ENCODE results near the gene WBP11. TPM values are rescaled to one million over a fixed set of nuclear protein-coding genes. Genes with fewer than 3 reads are reported as not detected.
A peak's percentile ranks its signal among the peaks of the same experiment; 100 is the strongest.

The WBP11 gene
- total RNA-seq (2021; ENCODE audit: unreplicated experiment) = 47.3 TPM
- 25.4 TPM for polyA plus RNA-seq (2012; ENCODE audit: insufficient read length)
- Bru-seq, nascent RNA = percentile 90 among the genes with signal in this experiment
- percentile 88 among the genes with signal in this experiment for BruChase-seq, experiment 1, labeled RNA remaining after a 2-hour chase
- BruChase-seq, experiment 2, labeled RNA remaining after a 6-hour chase = percentile 95 among the genes with signal in this experiment
- long read RNA-seq, full-length matches to known transcripts = 28 of 45 reads
- long read RNA-seq, partial matches to known transcripts = 9 of 45 reads
- long read RNA-seq, other reads (novel, unspliced or antisense) = 8 of 45 reads

- no peak for TF ChIP-seq REST (IDR thresholded peaks at IDR 0.05; ENCODE audit: insufficient read depth in 1 of 2, low read depth in 2 of 2, low read length in 1 of 2)
- TF ChIP-seq CTCF (IDR thresholded peaks at IDR 0.05) = no peak
- no peak for TF ChIP-seq TCF7L2 (IDR thresholded peaks at IDR 0.05; ENCODE audit: low read depth, low read length)
- TF ChIP-seq POLR2AphosphoS5 (IDR thresholded peaks at IDR 0.05; ENCODE audit: low read depth, low read length) = peak; percentile 83
- TF ChIP-seq SIN3A (IDR thresholded peaks at IDR 0.05; ENCODE audit: borderline replicate concordance, insufficient read depth, low read depth, low read length) = 0 out of 2 replicates have a peak, but pooled peaks have one; percentile 24
- DNase-seq (ENCODE audit: low read depth, low spot score) (peak; percentile 94), ATAC-seq (peak; percentile 99)
- peak within 1 kb of the TSS; percentile 95 for H3K27ac ChIP-seq (ENCODE audit: low read length)
- CTCF ChIA-PET = interaction anchor here (0.6 kb wide), 1 partner anchor 193 kb away, joined by 3 read pairs; no protein-coding TSS in a partner anchor
- H3K4me1 ChIP-seq (ENCODE audit: control insufficient read depth, insufficient read depth, low read length) = no peaks in the 10 kb centered on the region; the same call in 1 of the 2 replicates
- POLR2A ChIA-PET = interaction anchor here (0.6 to 0.7 kb wide), 3 partner anchors 15 to 231 kb away, joined by 3 to 5 read pairs (median 3); no protein-coding TSS in a partner anchor
- H3K27me3 ChIP-seq (ENCODE audit: control insufficient read depth, insufficient read depth, low read length) = no peaks in the 10 kb centered on the region
- in situ Hi-C loops (cut with HindIII; ENCODE audit: low pct_unique_long_range_greater_than_20kb, low sequenced_read_pairs) = no loop called here
- TSS peak; percentile 81 for BruUV-seq (replicated peaks)
- peak within 1 kb of the TSS; percentile 94 to 98 for H3K4me3 ChIP-seq (ENCODE audit: low read depth in 2 of 2, low read length in 2 of 2)
- peaks cover 30% of the 10 kb centered on the region for H3K36me3 ChIP-seq (ENCODE audit: control insufficient read depth, insufficient read depth, low read length)
- intact Hi-C loops (cut with micrococcal nuclease; ENCODE audit: unreplicated experiment) = no loop called here
- no peaks in the 10 kb centered on the region for H3K9me3 ChIP-seq (ENCODE audit: control insufficient read depth, insufficient read depth, low read depth, low read length)
Observed at GRCh38 chr12:14803011-14803829, at the start of gene WBP11, which contains the start of gene C12orf60. Gene WBP11, minus strand, starts transcription at chr12:14803478. Its CDS starts 2,095 bp downstream, at chr12:14801383. Gene C12orf60, plus strand, starts transcription at chr12:14803670. Its CDS starts 19,266 bp downstream, at chr12:14822936.

- TF ChIP-seq POLR2AphosphoS5 (IDR thresholded peaks at IDR 0.05; ENCODE audit: low read depth, low read length) (no peak), TCF7L2 (IDR thresholded peaks at IDR 0.05; ENCODE audit: low read depth, low read length) (no peak), SIN3A (IDR thresholded peaks at IDR 0.05; ENCODE audit: borderline replicate concordance, insufficient read depth, low read depth, low read length) (no peak), CTCF (IDR thresholded peaks at IDR 0.05) (no peak), REST (IDR thresholded peaks at IDR 0.05; ENCODE audit: insufficient read depth in 1 of 2, low read depth in 2 of 2, low read length in 1 of 2) (no peak)
- H3K4me1 ChIP-seq (ENCODE audit: control insufficient read depth, insufficient read depth, low read length) = no peaks in the 10 kb centered on the region
Observed at GRCh38 chr12:14852880-14853279, 49.6 kb upstream of the WBP11 start.

More at GRCh38 chr12:14852880-14853279, 49.6 kb upstream of the WBP11 start:
- intact Hi-C loops (cut with micrococcal nuclease; ENCODE audit: unreplicated experiment) = no loop called here
- no peak for DNase-seq (ENCODE audit: low read depth, low spot score)
- CTCF ChIA-PET = no interaction called here
- Histone ChIP-seq H3K9me3 (ENCODE audit: control insufficient read depth, insufficient read depth, low read depth, low read length) (no peaks in the 10 kb centered on the region), H3K36me3 (ENCODE audit: control insufficient read depth, insufficient read depth, low read length) (no peaks in the 10 kb centered on the region), H3K27me3 (ENCODE audit: control insufficient read depth, insufficient read depth, low read length) (no peaks in the 10 kb centered on the region), H3K27ac (ENCODE audit: low read length) (no peak overlapping the region), H3K4me3 (ENCODE audit: low read depth in 2 of 2, low read length in 2 of 2) (no peak overlapping the region)
- in situ Hi-C loops (cut with HindIII; ENCODE audit: low pct_unique_long_range_greater_than_20kb, low sequenced_read_pairs) = no loop called here
- BruUV-seq (replicated peaks) = no TSS peak
- ATAC-seq = no peak
- POLR2A ChIA-PET = no interaction called here

Measured in Panc1 (cell line).